HEK293T (cell line): ENCODE results near the gene ARID1B.

ENCODE experiments used
- BHLHE40 ChIP-seq: fragments of 450-650 bp; IDR thresholded peaks from 2 replicates; pipeline ENCODE4 v1.6.1; 2016; ENCODE audit warnings: mild to moderate bottlenecking, moderate library complexity, borderline replicate concordance
- PKNOX1 ChIP-seq: fragments of 450-650 bp; IDR thresholded peaks from 2 replicates; pipeline ENCODE4 v1.6.1; 2016

DNA sequence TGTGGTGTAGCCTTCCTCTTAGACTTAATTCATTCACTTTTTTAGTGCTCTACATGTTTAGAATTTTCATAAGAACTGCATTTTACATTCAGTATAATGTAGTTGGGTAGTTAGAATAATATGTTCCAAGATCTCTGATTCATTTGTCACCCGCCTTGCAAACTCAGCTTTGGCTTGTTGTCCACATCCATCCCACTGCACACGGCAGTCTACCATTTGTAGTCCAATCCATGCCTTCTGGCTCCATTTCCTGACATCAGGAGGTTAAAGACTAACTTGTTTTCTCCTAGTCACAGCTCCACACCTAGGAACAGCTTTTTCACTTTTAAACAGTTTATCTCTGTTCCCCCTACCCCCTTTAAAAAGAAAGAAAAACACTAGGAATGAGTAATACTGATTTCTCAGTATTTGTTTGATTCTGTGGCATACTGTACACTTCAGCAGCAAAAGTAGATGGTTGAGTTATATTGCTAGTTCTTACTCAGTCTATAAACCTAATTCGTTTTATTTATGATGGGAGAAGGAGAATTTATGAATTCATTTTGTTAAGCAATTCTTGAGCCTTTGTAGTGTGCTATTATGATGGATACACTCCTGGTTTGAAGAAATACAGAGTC, 180.9 kb downstream of the ARID1B start:
- TF ChIP-seq BHLHE40 = no peak
- no peak for TF ChIP-seq PKNOX1
